ENCODE measurements around the gene SERINC4.
"Not testable (repeated sequence)": the region's sequence is repeated elsewhere in the genome, so short reads cannot be mapped to it uniquely, and the experiment has no call there.

The SERINC4 gene

DNA sequence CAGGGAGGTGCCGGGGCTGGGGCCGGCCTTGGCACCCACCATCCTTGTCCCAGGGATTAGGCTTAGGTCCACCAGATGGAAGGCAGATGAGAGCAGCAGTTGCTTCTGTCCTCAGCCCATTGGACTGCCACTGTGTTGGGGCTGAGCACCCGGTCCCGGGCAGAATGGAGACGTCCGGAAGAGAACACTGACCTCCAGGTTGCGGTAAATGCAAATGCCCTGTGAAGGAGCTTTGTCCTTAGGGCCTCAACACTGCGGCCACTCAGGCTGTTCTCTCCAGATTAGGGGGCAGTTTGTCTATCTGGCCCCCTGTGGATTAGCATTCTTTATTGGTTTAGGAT is at the start of gene SERINC4:
SERINC4 (minus strand) TSS at position 276 of the 341 bp plus-strand sequence; CDS start at position 42, 234 bp downstream.
- H3K36me3 ChIP-seq (ENCODE audit: insufficient read depth, low read length) = peaks cover 11% of the 10 kb centered on the region
- peaks cover 10% of the 10 kb centered on the region; the same call in 1 of the 2 replicates for H3K4me1 ChIP-seq (ENCODE audit: insufficient read depth, low read length)

DNA sequence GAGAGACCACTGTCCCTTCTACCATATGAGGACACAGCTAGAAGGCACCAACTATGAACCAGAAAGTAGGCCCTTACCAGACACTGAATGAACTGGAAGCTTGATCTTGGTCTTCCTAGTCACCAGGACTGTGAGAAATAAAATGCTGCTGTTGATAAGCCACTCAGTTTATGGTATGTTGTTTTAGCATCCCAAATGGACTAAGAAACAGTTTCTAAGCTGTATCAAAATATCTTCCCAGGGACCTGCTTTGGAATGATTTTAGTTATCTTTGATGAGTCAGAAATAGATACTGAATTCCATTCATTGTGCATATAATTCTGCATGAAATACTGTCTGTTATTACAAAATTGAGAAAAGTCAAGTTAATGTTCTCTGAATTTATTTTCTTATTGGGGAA is 45.4 kb upstream of the SERINC4 start:
- Histone ChIP-seq H3K4me1 (ENCODE audit: insufficient read depth, low read length) (no peaks in the 10 kb centered on the region), H3K9me3 (ENCODE audit: control insufficient read depth, insufficient read depth, low read length) (no peaks in the 10 kb centered on the region), H3K9ac (ENCODE audit: low read depth, low read length) (no peak overlapping the region), H3K36me3 (ENCODE audit: insufficient read depth, low read length) (no peaks in the 10 kb centered on the region)

More for the DNA sequence above, at the start of gene SERINC4:
- Histone ChIP-seq H3K9ac (ENCODE audit: low read depth, low read length) (peak within 1 kb of the TSS; percentile 79), H3K9me3 (ENCODE audit: control insufficient read depth, insufficient read depth, low read length) (no peaks in the 10 kb centered on the region)

DNA sequence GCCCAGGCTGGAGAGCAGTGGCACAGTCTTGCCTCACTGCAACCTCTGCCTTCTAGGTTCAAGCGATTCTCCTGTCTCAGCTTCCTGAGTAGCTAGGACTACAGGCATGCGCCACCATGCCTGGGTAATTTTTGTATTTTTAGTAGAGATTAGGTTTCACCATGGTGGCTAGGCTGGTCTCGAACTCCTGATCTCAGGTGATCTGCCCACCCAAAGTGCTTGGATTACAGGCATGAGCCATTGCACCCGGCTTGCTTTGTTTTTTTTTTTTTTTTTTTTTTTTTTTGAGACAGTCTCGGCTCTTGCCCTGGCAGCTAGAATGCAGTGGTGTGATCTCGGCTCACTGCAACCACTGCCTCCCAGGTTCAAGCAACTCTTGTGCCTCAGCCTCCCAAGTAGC is 32.5 kb upstream of the SERINC4 start:
- not testable (repeated sequence) for H3K9me3 ChIP-seq (ENCODE audit: control insufficient read depth, insufficient read depth, low read length); H3K9ac ChIP-seq (ENCODE audit: low read depth, low read length); H3K4me1 ChIP-seq (ENCODE audit: insufficient read depth, low read length); H3K36me3 ChIP-seq (ENCODE audit: insufficient read depth, low read length)

DNA sequence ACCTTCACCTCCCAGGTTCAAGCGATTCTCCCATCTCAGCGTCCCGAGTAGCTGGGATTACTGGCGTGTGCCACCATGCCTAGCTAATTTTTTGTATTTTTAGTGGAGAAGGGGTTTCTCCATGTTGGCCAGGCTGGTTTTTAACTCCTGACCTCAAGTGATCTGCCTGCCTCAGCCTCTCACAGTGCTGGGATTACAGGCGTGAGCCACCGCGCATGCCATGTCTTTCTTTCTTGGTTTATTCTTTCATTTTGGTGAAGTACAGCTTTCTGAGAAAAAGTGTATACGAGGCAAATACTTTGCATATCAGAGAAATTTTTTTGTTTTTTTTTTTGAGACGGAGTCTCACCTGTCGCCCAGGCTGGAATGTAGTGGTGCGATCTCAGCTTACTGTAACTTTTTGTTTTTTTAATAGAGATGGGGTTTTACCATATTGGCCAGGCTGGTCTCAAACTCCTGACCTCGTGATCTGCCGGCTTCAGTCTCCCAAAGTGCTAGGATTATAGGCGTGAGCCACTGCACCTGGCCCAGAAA is 31.6 kb upstream of the SERINC4 start:
- H3K4me1 ChIP-seq (ENCODE audit: insufficient read depth, low read length); H3K9me3 ChIP-seq (ENCODE audit: control insufficient read depth, insufficient read depth, low read length); H3K36me3 ChIP-seq (ENCODE audit: insufficient read depth, low read length); H3K9ac ChIP-seq (ENCODE audit: low read depth, low read length): not testable (repeated sequence)

DNA sequence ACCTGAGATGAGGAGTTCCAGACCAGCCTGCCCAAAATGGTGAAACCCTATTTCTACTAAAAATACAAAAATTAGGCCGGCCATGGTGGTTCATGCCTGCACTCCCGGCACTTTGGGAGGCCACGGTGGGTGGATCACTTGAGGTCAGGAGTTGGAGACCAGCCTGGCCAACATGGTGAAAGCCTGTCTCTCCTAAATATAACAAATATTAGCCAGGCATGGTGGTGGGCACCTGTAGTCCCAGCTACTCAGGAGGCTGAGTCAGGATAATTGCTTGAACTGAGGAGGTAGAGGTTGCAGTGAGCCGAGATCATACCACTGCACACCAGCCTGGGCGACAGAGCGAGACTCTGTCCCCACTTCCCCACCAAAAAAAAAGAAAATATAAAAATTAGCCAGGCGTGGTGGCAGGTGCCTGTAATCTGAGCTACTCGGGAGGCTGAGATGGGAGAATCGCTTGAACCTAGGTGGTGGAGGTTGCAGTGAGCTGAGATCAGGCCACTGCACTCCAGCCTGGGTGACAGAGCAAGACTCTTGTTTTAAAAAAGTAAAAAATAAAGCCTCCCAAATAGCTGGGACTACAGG is 30.8 kb upstream of the SERINC4 start:
- H3K9ac ChIP-seq (ENCODE audit: low read depth, low read length); H3K4me1 ChIP-seq (ENCODE audit: insufficient read depth, low read length); H3K36me3 ChIP-seq (ENCODE audit: insufficient read depth, low read length); H3K9me3 ChIP-seq (ENCODE audit: control insufficient read depth, insufficient read depth, low read length): not testable (repeated sequence)

DNA sequence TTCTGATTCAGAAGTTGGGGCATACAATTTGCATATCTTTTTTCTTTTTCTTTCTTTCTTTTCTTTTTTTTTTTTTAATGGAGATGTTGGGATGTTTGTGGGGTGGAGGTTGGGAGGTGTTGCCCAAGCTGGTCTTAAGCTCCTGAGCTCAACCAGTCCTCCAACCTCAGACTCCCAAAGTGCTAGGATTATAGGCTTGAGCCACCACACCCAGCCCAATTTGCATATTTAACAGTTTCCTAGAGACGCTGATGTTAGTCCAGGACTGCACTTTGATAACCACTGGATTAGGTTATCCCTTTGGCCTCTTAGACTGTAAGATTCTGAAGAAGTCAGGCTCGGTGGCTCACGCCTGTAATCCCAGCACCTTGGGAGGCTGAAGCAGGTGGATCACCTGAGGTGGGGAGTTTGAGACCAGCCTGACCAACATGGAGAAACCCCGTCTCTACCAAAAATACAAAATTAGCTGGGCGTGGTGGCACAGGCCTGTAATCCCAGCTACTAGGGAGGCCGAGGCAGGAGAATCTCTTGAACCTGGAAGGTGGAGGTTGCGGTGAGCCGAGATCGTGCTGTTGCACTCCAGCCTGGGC is 30.0 kb upstream of the SERINC4 start:
- not testable (repeated sequence) for H3K9me3 ChIP-seq (ENCODE audit: control insufficient read depth, insufficient read depth, low read length); H3K4me1 ChIP-seq (ENCODE audit: insufficient read depth, low read length); H3K36me3 ChIP-seq (ENCODE audit: insufficient read depth, low read length); H3K9ac ChIP-seq (ENCODE audit: low read depth, low read length)

DNA sequence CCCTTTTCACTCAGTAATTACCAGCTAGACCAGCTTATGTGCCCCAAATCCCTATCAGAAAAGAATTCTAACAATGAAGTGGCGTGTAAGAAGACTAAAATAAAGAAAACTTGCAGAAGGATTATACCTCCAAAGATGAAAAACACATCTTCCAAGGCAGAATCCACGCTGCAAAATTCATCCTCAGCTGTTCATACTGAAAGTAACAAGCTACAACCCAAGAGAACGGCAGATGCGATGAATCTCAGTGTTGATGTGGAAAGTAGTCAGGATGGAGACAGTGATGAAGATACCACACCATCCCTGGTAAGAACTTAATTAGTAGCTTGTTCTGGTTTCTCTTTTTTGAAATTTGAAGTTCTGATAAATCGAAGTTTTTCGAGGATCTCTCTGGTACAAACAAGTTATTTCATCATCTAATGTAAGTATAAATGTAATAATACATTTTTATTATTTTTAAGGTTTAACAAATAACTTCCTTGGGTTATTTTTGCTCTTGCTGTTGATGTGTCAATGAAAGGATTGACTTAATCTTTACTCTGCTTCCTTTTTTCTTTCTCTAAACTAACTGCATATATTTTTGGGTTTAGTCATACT is 28.1 kb upstream of the SERINC4 start:
- Histone ChIP-seq H3K4me1 (ENCODE audit: insufficient read depth, low read length) (no peaks in the 10 kb centered on the region), H3K36me3 (ENCODE audit: insufficient read depth, low read length) (0 out of 2 replicates have a peak, but pooled peaks cover 4% of the 10 kb centered on the region), H3K9ac (ENCODE audit: low read depth, low read length) (no peak overlapping the region), H3K9me3 (ENCODE audit: control insufficient read depth, insufficient read depth, low read length) (no peaks in the 10 kb centered on the region)

DNA sequence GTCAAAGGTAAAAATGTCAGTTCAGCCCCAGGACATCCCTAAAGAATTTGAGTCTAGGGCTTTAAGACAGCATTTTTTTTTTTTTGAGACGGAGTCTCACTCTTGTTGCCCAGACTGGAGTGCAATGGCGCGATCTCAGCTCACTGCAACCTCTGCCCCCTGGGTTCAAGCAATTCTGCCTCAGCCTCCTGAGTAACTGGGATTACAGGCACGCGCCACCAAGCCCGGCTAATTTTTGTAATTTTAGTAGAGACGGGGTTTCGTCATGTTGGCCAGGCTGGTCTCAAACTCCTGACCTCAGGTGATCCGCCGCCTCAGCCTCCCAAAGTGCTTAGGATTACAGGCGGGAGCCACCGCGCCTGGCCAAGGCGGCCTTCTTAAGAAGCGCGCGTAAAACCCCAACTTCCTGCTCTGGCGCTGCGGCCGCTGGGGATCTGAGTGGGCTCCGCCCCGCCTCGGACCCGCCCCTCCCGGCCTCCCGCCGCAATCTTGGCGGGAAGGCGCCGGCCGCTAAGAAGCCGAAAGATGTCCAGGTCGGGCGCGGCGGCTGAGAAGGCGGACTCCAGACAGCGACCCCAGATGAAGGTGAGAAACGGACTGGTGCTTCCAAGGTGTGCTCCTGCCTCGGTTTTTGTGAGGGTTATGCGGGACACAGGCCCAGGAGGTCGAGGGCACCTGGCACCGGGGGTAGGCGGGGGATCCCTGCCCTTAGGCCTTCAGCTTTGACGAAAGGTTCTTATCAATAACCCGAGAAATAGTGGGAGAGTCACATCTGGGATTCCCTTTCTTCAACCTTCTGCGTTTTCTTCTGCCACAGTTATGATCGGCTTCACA is 26.7 kb upstream of the SERINC4 start, which contains the start of gene WDR76:
WDR76 (plus strand) TSS at position 495 of the 834 bp plus-strand sequence; CDS start at position 526, 31 bp downstream.
- H3K4me1 ChIP-seq (ENCODE audit: insufficient read depth, low read length) = no peaks in the 10 kb centered on the region
- H3K9ac ChIP-seq (ENCODE audit: low read depth, low read length) = peak within 1 kb of the TSS; percentile 49
- H3K36me3 ChIP-seq (ENCODE audit: insufficient read depth, low read length) = no peaks in the 10 kb centered on the region
- H3K9me3 ChIP-seq (ENCODE audit: control insufficient read depth, insufficient read depth, low read length) = no peaks in the 10 kb centered on the region

DNA sequence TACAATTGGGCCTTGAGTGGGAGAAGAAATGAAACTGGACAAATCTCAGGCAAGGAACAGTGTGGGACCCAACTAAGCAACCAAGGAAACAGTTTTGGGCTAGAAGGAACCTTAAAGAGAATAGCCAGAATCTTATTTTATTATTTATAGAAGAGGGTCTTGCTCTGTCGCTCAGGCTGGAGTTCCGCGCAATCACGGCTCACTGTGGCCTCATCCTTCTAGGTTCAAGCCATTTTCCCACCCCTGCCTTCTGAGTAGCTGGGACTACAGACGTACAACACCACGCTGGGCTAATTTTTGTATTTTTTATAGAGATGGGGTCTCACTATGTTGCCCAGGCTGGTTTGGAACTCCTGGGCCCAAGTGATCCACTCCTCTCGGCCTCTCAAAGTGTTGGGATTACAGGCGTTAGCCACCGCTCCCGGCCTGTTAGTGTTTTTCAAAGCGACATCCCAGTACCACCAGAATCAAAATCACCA is 26.0 kb upstream of the SERINC4 start:
- H3K36me3 ChIP-seq (ENCODE audit: insufficient read depth, low read length) = no peaks in the 10 kb centered on the region; the same call in 1 of the 2 replicates
- H3K4me1 ChIP-seq (ENCODE audit: insufficient read depth, low read length) = no peaks in the 10 kb centered on the region
- H3K9me3 ChIP-seq (ENCODE audit: control insufficient read depth, insufficient read depth, low read length) = no peaks in the 10 kb centered on the region
- H3K9ac ChIP-seq (ENCODE audit: low read depth, low read length) = peak overlapping the region; percentile 49; the same call in 1 of the 2 replicates

DNA sequence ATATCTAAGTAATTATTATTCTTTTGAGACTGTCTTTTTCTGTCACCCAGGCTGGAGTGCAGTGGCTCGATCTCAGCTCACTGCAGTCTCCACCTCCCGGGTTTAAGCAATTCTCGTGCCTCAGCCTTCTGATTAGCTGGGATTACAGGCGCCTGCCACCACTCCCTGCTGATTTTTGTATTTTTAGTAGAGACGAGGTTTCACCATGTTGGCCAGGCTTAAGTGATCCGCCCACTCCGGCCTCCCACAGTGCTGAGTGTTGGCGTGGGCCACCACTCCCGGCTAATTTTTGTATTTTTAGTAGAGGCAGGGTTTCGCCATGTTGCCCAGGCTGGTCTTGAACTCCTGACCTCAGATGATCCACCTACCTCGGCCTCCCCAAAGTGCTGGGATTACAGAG is 25.3 kb upstream of the SERINC4 start:
- not testable (repeated sequence) for H3K9ac ChIP-seq (ENCODE audit: low read depth, low read length); H3K36me3 ChIP-seq (ENCODE audit: insufficient read depth, low read length); H3K4me1 ChIP-seq (ENCODE audit: insufficient read depth, low read length); H3K9me3 ChIP-seq (ENCODE audit: control insufficient read depth, insufficient read depth, low read length)

DNA sequence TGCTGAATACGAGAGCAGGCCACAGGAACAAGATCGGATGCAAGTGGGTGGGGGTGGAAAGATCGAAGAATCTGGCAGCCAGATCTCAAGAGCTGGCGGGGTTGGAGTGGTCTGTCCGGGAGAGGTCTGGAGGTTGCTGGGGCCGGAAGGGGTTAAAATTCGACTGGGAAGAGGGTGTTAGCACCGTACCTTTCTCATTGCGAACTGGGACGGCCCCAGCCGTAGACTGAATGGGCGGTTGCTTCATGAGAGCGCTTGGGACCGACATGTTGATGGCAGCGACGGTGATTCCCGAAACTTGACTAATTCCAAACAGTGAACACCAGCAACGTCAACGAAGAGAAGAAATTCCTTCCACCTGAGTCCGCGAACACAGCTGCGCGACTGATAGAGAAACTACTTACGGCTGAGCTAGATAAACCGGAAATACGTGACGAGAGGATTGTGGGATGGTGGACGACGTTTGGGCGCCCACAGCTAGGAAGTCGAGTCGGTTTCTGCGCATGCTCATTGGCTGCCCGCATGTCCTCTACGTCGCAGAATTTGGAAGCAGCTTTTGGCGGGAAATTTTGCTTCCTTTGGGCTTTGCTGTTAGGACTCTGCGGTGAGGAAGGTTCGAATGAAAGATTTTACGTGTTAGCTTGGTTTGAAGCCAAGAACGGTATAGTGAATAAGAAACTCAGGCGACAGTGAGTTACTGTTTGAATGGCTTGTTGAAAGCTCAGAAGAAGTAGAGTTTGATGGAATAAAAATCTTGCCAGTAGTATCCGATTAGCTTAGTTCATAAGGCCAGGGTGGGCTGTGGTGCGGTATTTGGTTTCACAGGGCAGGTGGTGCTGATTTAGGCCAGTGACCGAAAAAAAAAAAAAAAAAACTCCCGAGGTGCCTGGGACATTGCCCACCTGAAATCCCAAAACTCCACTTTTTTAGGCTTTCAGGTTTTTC is 24.6 kb upstream of the SERINC4 start, which contains the start of gene MFAP1:
MFAP1 (minus strand) TSS at position 389 of the 945 bp plus-strand sequence; CDS start at position 268, 121 bp downstream.
- H3K4me1 ChIP-seq (ENCODE audit: insufficient read depth, low read length) = no peaks in the 10 kb centered on the region
- H3K9ac ChIP-seq (ENCODE audit: low read depth, low read length) = peak within 1 kb of the TSS; percentile 92
- no peaks in the 10 kb centered on the region; the same call in 1 of the 2 replicates for H3K36me3 ChIP-seq (ENCODE audit: insufficient read depth, low read length)
- no peaks in the 10 kb centered on the region for H3K9me3 ChIP-seq (ENCODE audit: control insufficient read depth, insufficient read depth, low read length)

DNA sequence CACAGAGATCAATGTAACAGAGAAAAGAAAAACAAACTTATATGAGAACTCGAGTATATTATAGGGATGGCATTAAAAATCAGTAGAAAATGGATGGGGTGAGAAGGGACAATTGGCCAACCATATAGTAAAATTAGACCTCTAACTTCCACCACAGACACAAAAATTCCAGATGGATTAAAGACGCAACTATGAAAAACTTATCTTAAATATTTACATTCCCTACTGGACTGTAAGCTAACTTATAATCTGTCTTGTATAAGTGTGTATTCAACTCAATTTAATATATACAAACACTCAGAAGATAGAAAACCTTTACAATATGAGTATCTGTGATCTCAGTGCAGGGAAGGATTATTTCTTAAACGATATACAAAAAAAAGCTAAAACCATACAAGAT is 21.5 kb upstream of the SERINC4 start:
- H3K9me3 ChIP-seq (ENCODE audit: control insufficient read depth, insufficient read depth, low read length) = no peaks in the 10 kb centered on the region
- H3K4me1 ChIP-seq (ENCODE audit: insufficient read depth, low read length) = no peaks in the 10 kb centered on the region
- H3K36me3 ChIP-seq (ENCODE audit: insufficient read depth, low read length) = no peaks in the 10 kb centered on the region; the same call in 1 of the 2 replicates
- no peak overlapping the region for H3K9ac ChIP-seq (ENCODE audit: low read depth, low read length)

DNA sequence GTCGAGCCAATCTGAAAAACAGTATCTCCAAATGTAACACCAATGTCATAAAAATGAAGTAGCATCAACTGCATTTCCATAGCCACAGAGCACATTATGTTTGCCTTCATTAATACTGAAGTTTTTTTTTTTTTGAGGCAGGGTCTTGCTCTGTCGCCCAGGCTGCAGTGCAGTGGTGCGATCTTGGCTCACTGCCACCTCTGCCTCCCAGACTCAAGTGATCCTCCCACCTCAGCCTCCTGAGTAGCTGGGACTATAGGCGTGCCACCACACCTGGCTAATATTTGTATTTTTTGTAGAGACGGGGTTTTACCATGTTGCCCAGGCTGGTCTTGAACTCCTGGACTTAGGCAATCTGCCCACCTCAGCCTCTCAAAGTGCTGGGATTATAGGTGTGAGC is 15.0 kb upstream of the SERINC4 start:
- not testable (repeated sequence) for H3K9ac ChIP-seq (ENCODE audit: low read depth, low read length); H3K4me1 ChIP-seq (ENCODE audit: insufficient read depth, low read length); H3K9me3 ChIP-seq (ENCODE audit: control insufficient read depth, insufficient read depth, low read length)
- H3K36me3 ChIP-seq (ENCODE audit: insufficient read depth, low read length) = peaks cover 13% of the 10 kb centered on the region
